OCI-LY1 (cell line): ENCODE measurements around the gene FRMD5.

Source experiments
- H2AFZ ChIP-seq: fragments of 200-600 bp; sonication (generic), shearing (Covaris generic); 2 replicates; pipeline ENCODE4 v1.6.0; 2014; ENCODE audit warnings: antibody characterized with exemption, mild to moderate bottlenecking, low read length
- H3F3A ChIP-seq: fragments of 200-600 bp; sonication (generic), shearing (Covaris generic); 2 replicates; pipeline ENCODE4 v1.6.0; 2014; ENCODE audit warnings: mild to moderate bottlenecking, antibody characterized with exemption, low read length, moderate library complexity; ENCODE audit not compliant: insufficient read depth
- H3K27ac ChIP-seq: fragments of 200-600 bp; sonication (generic); 2 replicates; pipeline ENCODE4 v1.5.1; 2014; ENCODE audit warnings: low read length, mixed run types, mild to moderate bottlenecking, low read depth; ENCODE audit not compliant: poor library complexity, severe bottlenecking
- H3K27me3 ChIP-seq: fragments of 200-600 bp; sonication (generic); 2 replicates; pipeline ENCODE4 v1.6.0; 2014; ENCODE audit warnings: antibody characterized with exemption, mild to moderate bottlenecking, low read length, moderate library complexity; ENCODE audit not compliant: insufficient read depth
- H3K36me3 ChIP-seq: fragments of 200-600 bp; sonication (generic); 2 replicates; pipeline ENCODE4 v1.6.1; 2014; ENCODE audit warnings: mild to moderate bottlenecking, antibody characterized with exemption, low read length, moderate library complexity, mixed read lengths; ENCODE audit not compliant: insufficient read depth
- H3K4me1 ChIP-seq: fragments of 200-600 bp; sonication (generic); 2 replicates; pipeline ENCODE4 v1.5.1; 2014; ENCODE audit warnings: mild to moderate bottlenecking, low read length, moderate library complexity; ENCODE audit not compliant: insufficient read depth, severe bottlenecking
- H3K4me2 ChIP-seq: fragments of 200-600 bp; sonication (generic), shearing (Covaris generic); 2 replicates; pipeline ENCODE4 v1.6.1; 2014; ENCODE audit warnings: low read length
- H3K4me3 ChIP-seq: fragments of 200-600 bp; sonication (generic); 2 replicates; pipeline ENCODE4 v1.5.1; 2014; ENCODE audit warnings: low read length, low read depth, mild to moderate bottlenecking, mixed read lengths; ENCODE audit not compliant: poor library complexity, severe bottlenecking
- H3K79me2 ChIP-seq: fragments of 200-600 bp; shearing (Covaris generic); 2 replicates; pipeline ENCODE4 v1.6.1; 2016; ENCODE audit warnings: mixed run types, low read length, mixed read lengths; ENCODE audit not compliant: insufficient read depth
- H3K9ac ChIP-seq: fragments of 200-600 bp; sonication (generic), shearing (Covaris generic); 2 replicates; pipeline ENCODE4 v1.6.1; 2014; ENCODE audit warnings: mild to moderate bottlenecking, low read length, mixed read lengths
- H3K9me2 ChIP-seq: fragments of 200-600 bp; sonication (generic), shearing (Covaris generic); 2 replicates; pipeline ENCODE4 v1.6.1; 2014; ENCODE audit warnings: low read depth, mild to moderate bottlenecking, low read length, mixed read lengths
- H3K9me3 ChIP-seq: fragments of 200-600 bp; shearing (Covaris generic); 2 replicates; pipeline ENCODE4 v1.6.1; 2014; ENCODE audit warnings: low read length, mixed read lengths
- H4K20me1 ChIP-seq: fragments of 200-600 bp; sonication (generic), shearing (Covaris generic); 2 replicates; pipeline ENCODE4 v1.6.0; 2016; ENCODE audit warnings: mild to moderate bottlenecking, low read length; ENCODE audit not compliant: insufficient read depth
- CTCF ChIP-seq: fragments of 200-600 bp; sonication (generic), shearing (Covaris generic); IDR thresholded peaks from 2 replicates; pipeline ENCODE4 v1.5.1; 2017; ENCODE audit warnings: mild to moderate bottlenecking, antibody characterized with exemption, low read length, moderate library complexity, mixed read lengths
- EZH2 ChIP-seq: fragments of 200-600 bp; sonication (generic), shearing (Covaris generic); IDR thresholded peaks from 2 replicates; pipeline ENCODE4 v1.8.0; 2017; ENCODE audit warnings: borderline replicate concordance, mixed run types, mild to moderate bottlenecking, antibody characterized with exemption, low read length, moderate library complexity, mixed read lengths

The FRMD5 gene

GRCh38 chr15:44195151-44195740 is at the start of gene FRMD5:
Gene FRMD5, minus strand, starts transcription at chr15:44195271.
- Histone ChIP-seq H3K79me2 (no peaks in the 10 kb centered on the region), H3K4me2 (peak within 1 kb of the TSS; percentile 71), H3K27ac (no peak within 1 kb of the TSS), H3K4me1 (peaks cover 6% of the 10 kb centered on the region), H3K9me3 (no peaks in the 10 kb centered on the region), H3F3A (no peaks in the 10 kb centered on the region), H3K27me3 (peaks cover 10% of the 10 kb centered on the region; the same call in 1 of the 2 replicates), H3K4me3 (peak within 1 kb of the TSS; percentile 58), H3K36me3 (no peaks in the 10 kb centered on the region), H3K9ac (peak within 1 kb of the TSS; percentile 15; the same call in 1 of the 2 replicates), H3K9me2 (no peaks in the 10 kb centered on the region), H2AFZ (peak within 1 kb of the TSS; percentile 55; the same call in 1 of the 2 replicates), H4K20me1 (no peaks in the 10 kb centered on the region)
- TF ChIP-seq CTCF (peak; percentile 23; the same call in 1 of the 2 replicates), EZH2 (no peak)

GRCh38 chr15:44243829-44244228 is 48.8 kb upstream of the FRMD5 start:
- Histone ChIP-seq H3K4me3 (no peak overlapping the region), H3F3A (no peaks in the 10 kb centered on the region), H3K4me2 (no peak overlapping the region), H3K27ac (no peak overlapping the region), H3K9ac (no peak overlapping the region), H3K27me3 (no peaks in the 10 kb centered on the region), H3K9me3 (no peaks in the 10 kb centered on the region), H3K36me3 (no peaks in the 10 kb centered on the region), H3K79me2 (no peaks in the 10 kb centered on the region), H4K20me1 (no peaks in the 10 kb centered on the region), H2AFZ (no peak overlapping the region), H3K9me2 (no peaks in the 10 kb centered on the region), H3K4me1 (no peaks in the 10 kb centered on the region)
- no peak for TF ChIP-seq EZH2
- TF ChIP-seq CTCF = peak; percentile 8; the same call in 1 of the 2 replicates

- no peak overlapping the region for H3K4me2 ChIP-seq
Observed at GRCh38 chr15:44243141-44243540, 48.1 kb upstream of the FRMD5 start.

More at GRCh38 chr15:44243141-44243540, 48.1 kb upstream of the FRMD5 start:
- no peak overlapping the region for H3K27ac ChIP-seq
- H3K27me3 ChIP-seq = no peaks in the 10 kb centered on the region
- TF ChIP-seq EZH2 = no peak
- TF ChIP-seq CTCF = no peak
- no peaks in the 10 kb centered on the region for H3K9me2 ChIP-seq
- no peaks in the 10 kb centered on the region for H3K9me3 ChIP-seq
- no peaks in the 10 kb centered on the region for H3K79me2 ChIP-seq
- no peak overlapping the region for H3K9ac ChIP-seq
- H2AFZ ChIP-seq = no peak overlapping the region
- H3K4me3 ChIP-seq = no peak overlapping the region
- no peaks in the 10 kb centered on the region for H4K20me1 ChIP-seq
- H3F3A ChIP-seq = no peaks in the 10 kb centered on the region
- no peaks in the 10 kb centered on the region for H3K36me3 ChIP-seq
- H3K4me1 ChIP-seq = no peaks in the 10 kb centered on the region
